ENCODE data around the gene PLB1. TPM values are rescaled to one million over a fixed set of nuclear protein-coding genes. Genes with fewer than 3 reads are reported as not detected.

The PLB1 gene
- total and polyA plus RNA-seq, 8 donors = 0.45 to 18.8 (median 3.4) TPM

GRCh38 chr2:28680657-28681056 is 184.8 kb downstream of the PLB1 start:
- DNase-seq = no peak
- H3K9me3 ChIP-seq = no peaks in the 10 kb centered on the region
- peak overlapping the region in 4 of 5 donors; percentile 31 to 76 (median 49) for H3K27ac ChIP-seq
- TF ChIP-seq POLR2A (IDR thresholded peaks at IDR 0.05) (no peak), POLR2AphosphoS5 (IDR thresholded peaks at IDR 0.05) (no peak), EP300 (IDR thresholded peaks at IDR 0.05) (no peak), CTCF (IDR thresholded peaks at IDR 0.05) (no peak)
- no peaks in the 10 kb centered on the region for H3K27me3 ChIP-seq
- H3K4me1 ChIP-seq = peaks cover 21 to 70% (median 38%) of the 10 kb centered on the region in 4 donors
- no peak overlapping the region for H3K4me3 ChIP-seq
- WGBS, 5 donors = 85 to 97% (median 96%) methylated on average over 6 of the region's 6 CpGs
- intact Hi-C loops (cut with DNase I; ENCODE audit: low total_unique reads) = no loop called here
- no peaks in the 10 kb centered on the region for H3K36me3 ChIP-seq

GRCh38 chr2:28681158-28681571 is 185.3 kb downstream of the PLB1 start:
- Histone ChIP-seq H3K9me3 (no peaks in the 10 kb centered on the region), H3K36me3 (no peaks in the 10 kb centered on the region), H3K27ac (peak overlapping the region in 4 of 5 donors; percentile 31 to 76 (median 49)), H3K4me3 (no peak overlapping the region), H3K27me3 (no peaks in the 10 kb centered on the region), H3K4me1 (peaks cover 21 to 69% (median 38%) of the 10 kb centered on the region in 4 donors)
- 41 to 70% (median 42%) methylated on average over 4 of the region's 4 CpGs for WGBS, 5 donors
- intact Hi-C loops (cut with DNase I; ENCODE audit: low total_unique reads) = no loop called here
- DNase-seq = peak in 1 of 2 donors; percentile 67
- TF ChIP-seq POLR2AphosphoS5 (IDR thresholded peaks at IDR 0.05) (peak in 1 of 3 donors; percentile 11), POLR2A (IDR thresholded peaks at IDR 0.05) (no peak)

GRCh38 chr2:28681606-28682005 is 185.7 kb downstream of the PLB1 start:
- intact Hi-C loops (cut with DNase I; ENCODE audit: low total_unique reads) = no loop called here
- no peaks in the 10 kb centered on the region for H3K27me3 ChIP-seq
- H3K9me3 ChIP-seq = no peaks in the 10 kb centered on the region
- H3K4me1 ChIP-seq = peaks cover 21 to 65% (median 38%) of the 10 kb centered on the region in 4 donors
- no peaks in the 10 kb centered on the region for H3K36me3 ChIP-seq
- no peak overlapping the region for H3K4me3 ChIP-seq
- TF ChIP-seq POLR2A (IDR thresholded peaks at IDR 0.05) (no peak), CTCF (IDR thresholded peaks at IDR 0.05) (no peak), POLR2AphosphoS5 (IDR thresholded peaks at IDR 0.05) (no peak), EP300 (IDR thresholded peaks at IDR 0.05) (no peak)
- H3K27ac ChIP-seq = peak overlapping the region in 4 of 5 donors; percentile 20 to 76 (median 46)
- peak in 1 of 2 donors; percentile 51 for DNase-seq

GRCh38 chr2:28683100-28683706 is 187.3 kb downstream of the PLB1 start:
- Histone ChIP-seq H3K36me3 (no peaks in the 10 kb centered on the region), H3K4me3 (no peak overlapping the region), H3K27me3 (no peaks in the 10 kb centered on the region), H3K4me1 (peaks cover 21 to 57% (median 38%) of the 10 kb centered on the region in 4 donors), H3K27ac (peak overlapping the region in 4 of 5 donors; percentile 28 to 76 (median 62)), H3K9me3 (no peaks in the 10 kb centered on the region)
- TF ChIP-seq POLR2A (IDR thresholded peaks at IDR 0.05) (no peak), EP300 (IDR thresholded peaks at IDR 0.05) (peak; percentile 7), POLR2AphosphoS5 (IDR thresholded peaks at IDR 0.05) (peak in 1 of 3 donors; percentile 42), CTCF (IDR thresholded peaks at IDR 0.05) (no peak)
- peak; percentile 83 to 89 for DNase-seq
- intact Hi-C loops (cut with DNase I; ENCODE audit: low total_unique reads) = no loop called here
- WGBS, 5 donors = 45 to 62% (median 46%) methylated on average over 8 to 14 of the region's 14 CpGs

All from stomach (tissue), 9 donors.